K562 (cell line): ENCODE data around the gene RNF151. TPM values are rescaled to one million over a fixed set of nuclear protein-coding genes. Genes with fewer than 3 reads are reported as not detected.

Experiments
- ATAC-seq: fragments of 200-7000 bp; cut with Tn5 transposase; 3 replicates; pipeline ENCODE4 v1.9.1; 2020; ENCODE audit warnings: moderate library complexity
- BruUV-seq: library from RNA; stranded (reverse); fragments of 400-500 nt; replicated peaks from 2 replicates; lab custom pipeline; 2021; lab: Mats Ljungman, UMichigan
- CTCF ChIA-PET: fragments of 300-600 bp; formaldehyde crosslinking; extraction: SDS; loops from one replicate; lab custom pipeline; 2021; ENCODE audit warnings: low intra/inter-chr PET ratio; lab: Yijun Ruan, JAX
- POLR2A ChIA-PET: fragments of 300-600, 350-650 bp; sonication (Branson Sonifier 250); formaldehyde crosslinking; extraction: SDS; loops from one replicate; lab custom pipeline; 2021; ENCODE audit warnings: antibody characterized with exemption, inconsistent platforms; lab: Yijun Ruan, JAX
- DNase-seq, 4 experiments: peaks; one replicate each; pipeline versions ENCODE4 v3.0.0 to v3.0.0-alpha.2; 2011 to 2018; ENCODE audit warnings: low spot score in 3 of 4, mixed read lengths in 3 of 4; ENCODE audit errors: extremely low read depth in 1 of 4
- FAIRE-seq: peaks from 2 replicates; lab custom pipeline; 2011; peaks lifted over from hg19 to GRCh38; lab: Jason Lieb, UNC
- H2AFZ ChIP-seq: 2 replicates; pipeline ENCODE4 v1.6.0; 2011; ENCODE audit warnings: low read depth, low read length, control low read depth, inconsistent platforms
- H3K27ac ChIP-seq: fragments of 200-600 bp; 3 replicates; pipeline ENCODE4 v1.8.0; 2011; ENCODE audit warnings: low read depth, mild to moderate bottlenecking, control low read depth, inconsistent platforms, low read length, moderate library complexity, mixed read lengths; ENCODE audit errors: extremely low read depth
- H3K27me3 ChIP-seq, 2 experiments: fragments of 300-600 bp in 1 of 2; 2 replicates in 1 of 2; 3 replicates in 1 of 2; pipeline versions ENCODE4 v1.6.0 to v1.8.0; 2011; ENCODE audit warnings: inconsistent platforms in 2 of 2, low read length in 2 of 2, mild to moderate bottlenecking in 1 of 2, mixed read lengths in 1 of 2, moderate library complexity in 1 of 2; ENCODE audit not compliant: control insufficient read depth in 2 of 2, insufficient read depth in 2 of 2
- H3K36me3 ChIP-seq: fragments of 300-600 bp; 3 replicates; pipeline ENCODE4 v1.8.0; 2011; ENCODE audit warnings: mild to moderate bottlenecking, low read length, inconsistent platforms; ENCODE audit not compliant: control insufficient read depth, insufficient read depth
- H3K4me1 ChIP-seq, 2 experiments: fragments of 200-600 bp in 1 of 2; replicated peaks in 1 of 2; 2 replicates in 1 of 2; 3 replicates in 1 of 2; pipeline versions ENCODE4 v1.5.1 to v1.8.0; 2011; ENCODE audit warnings: inconsistent platforms in 2 of 2, low read length in 2 of 2, mild to moderate bottlenecking in 1 of 2, mixed read lengths in 1 of 2, moderate library complexity in 1 of 2; ENCODE audit not compliant: control insufficient read depth in 2 of 2, insufficient read depth in 2 of 2
- H3K4me2 ChIP-seq: 2 replicates; pipeline ENCODE4 v1.6.1; 2011; ENCODE audit warnings: low read length, control low read depth, inconsistent platforms, mixed read lengths; ENCODE audit not compliant: insufficient read depth
- H3K4me3 ChIP-seq: fragments of 200-600 bp; sonication (generic), shearing (Covaris generic); 2 replicates; pipeline ENCODE4 v1.5.1; 2016; ENCODE audit warnings: control low read depth, inconsistent platforms
- H3K79me2 ChIP-seq: fragments of 200-600 bp; 3 replicates; pipeline ENCODE4 v1.8.0; 2011; ENCODE audit warnings: low read length, inconsistent platforms; ENCODE audit not compliant: control insufficient read depth, insufficient read depth
- H3K9ac ChIP-seq, 2 experiments: 2 replicates each; pipeline versions ENCODE4 v1.6.0 to v1.6.1; 2011; ENCODE audit warnings: low read depth in 2 of 2, low read length in 2 of 2, control low read depth in 1 of 2, inconsistent platforms in 1 of 2, mild to moderate bottlenecking in 1 of 2, mixed read lengths in 1 of 2; ENCODE audit not compliant: insufficient read depth in 1 of 2
- H3K9me1 ChIP-seq: one replicate; pipeline ENCODE4 v1.6.0; 2011; ENCODE audit warnings: inconsistent platforms, mild to moderate bottlenecking, low read length, moderate library complexity; ENCODE audit not compliant: control insufficient read depth, insufficient read depth
- H3K9me3 ChIP-seq: replicated peaks from 2 replicates; pipeline ENCODE4 v1.5.1; 2011; ENCODE audit warnings: low read depth, low read length, inconsistent platforms; ENCODE audit not compliant: control insufficient read depth, insufficient read depth
- H4K20me1 ChIP-seq: replicated peaks from 2 replicates; pipeline ENCODE4 v1.6.1; 2011; ENCODE audit warnings: low read length, inconsistent platforms, mixed read lengths; ENCODE audit not compliant: control insufficient read depth, insufficient read depth
- FOXK1 ChIP-seq: sonication (generic); formaldehyde crosslinking; IDR thresholded peaks from 2 replicates; pipeline ENCODE4 v1.8.0; 2022; ENCODE audit warnings: missing genetic modification reagents, mild to moderate bottlenecking, borderline replicate concordance
- HDAC8 ChIP-seq: fragments of 450-650 bp; IDR thresholded peaks from 2 replicates; pipeline ENCODE4 v1.6.1; 2016; ENCODE audit warnings: mild to moderate bottlenecking, missing genetic modification characterization, moderate library complexity, missing compliant biosample characterization
- HEY1 ChIP-seq: fragments of 250-450 bp; sonication (Bioruptor Pico); IDR thresholded peaks from 2 replicates; pipeline ENCODE4 v1.5.0; 2020; ENCODE audit warnings: mild to moderate bottlenecking, moderate library complexity, borderline replicate concordance
- KHSRP ChIP-seq: fragments of 450-650 bp; IDR thresholded peaks from 2 replicates; pipeline ENCODE4 v1.6.1; 2017
- NFIC ChIP-seq: fragments of 450-650 bp; IDR thresholded peaks from 2 replicates; pipeline ENCODE4 v1.6.1; 2017; ENCODE audit warnings: mild to moderate bottlenecking, inconsistent platforms
- POLR2G ChIP-seq: fragments of 200-400 bp; formaldehyde crosslinking; IDR thresholded peaks from 2 replicates; pipeline ENCODE4 v1.6.1; 2017; ENCODE audit warnings: low read depth, mild to moderate bottlenecking, antibody characterized with exemption, low read length, moderate library complexity
- RBFOX2 ChIP-seq: fragments of 200-400 bp; formaldehyde crosslinking; IDR thresholded peaks from 2 replicates; pipeline ENCODE4 v1.6.1; 2017; ENCODE audit warnings: low read depth, mild to moderate bottlenecking, low read length, moderate library complexity
- RHOXF2B ChIP-seq: fragments of 250-450 bp; sonication (Bioruptor Pico); conservative IDR thresholded peaks from 2 replicates; pipeline ENCODE4 v1.5.1; 2021
- SRSF1 ChIP-seq: fragments of 200-400 bp; formaldehyde crosslinking; IDR thresholded peaks from 2 replicates; pipeline ENCODE4 v1.6.1; 2017; ENCODE audit warnings: mild to moderate bottlenecking, low read depth, low read length, moderate library complexity
- ZNF140 ChIP-seq: fragments of 250-450 bp; sonication (Bioruptor Pico); IDR thresholded peaks from 2 replicates; pipeline ENCODE4 v1.8.0; 2021; ENCODE audit warnings: moderate library complexity, mild to moderate bottlenecking, inconsistent platforms
- WGBS: fragments of 100-300 bp; shearing (Covaris generic); methylation state at CpG from one replicate; pipeline ENCODE4 v1.1.6; 2016; ENCODE audit warnings: low coverage, mixed read lengths; ENCODE audit not compliant: insufficient coverage; ENCODE audit errors: missing lambda C conversion rate; 5-methylcytosine and 5-hydroxymethylcytosine counted together
- in situ Hi-C: fragments of 300-500 bp; cut with MboI; formaldehyde crosslinking; loops from 4 replicates; pipeline ENCODE4 v1.15.0; 2018; ENCODE audit warnings: inconsistent platforms, mixed read lengths
- intact Hi-C: fragments of 100-400 bp; cut with micrococcal nuclease; formaldehyde crosslinking; loops from 2 replicates; pipeline ENCODE4 v1.14.2; 2022
- polyA plus RNA-seq, 8 experiments: library from polyadenylated mRNA; depleted of rRNA in 4 of 8; stranded (reverse) in 5 of 8; unstranded in 3 of 8; fragments of >200 nt; fragmentation: Nextera tagmentation in 2 of 8; fragmentation: Illumina TruSeq in 1 of 8; extraction: Ambion mirVana in 2 of 8; extraction: Trizol in 1 of 8; gene quantifications; 2 replicates each; pipeline versions ENCODE4 v1.2.1 to v1.2.3, GENCODE V29; 2011 to 2014; ENCODE audit warnings: inconsistent platforms in 1 of 8, missing spikeins in 1 of 8
- total RNA-seq, 7 experiments: library from RNA; depleted of rRNA in 6 of 7; stranded (reverse); fragments of >200 nt in 6 of 7; fragmentation: Illumina TruSeq in 2 of 7; extraction: Trizol in 2 of 7; gene quantifications; 2 replicates each; pipeline versions ENCODE4 v1.2.1 to v1.2.3, GENCODE V29; 2011 to 2021; ENCODE audit warnings: low replicate concordance in 1 of 7
- TF ChIP-seq, protein P1 (sequence below): fragments of 250-450 bp; sonication (Bioruptor Pico); IDR thresholded peaks from 2 replicates; pipeline ENCODE4 v1.8.0; 2021; ENCODE audit warnings: mild to moderate bottlenecking, moderate library complexity

RNF151 gene
- total and polyA plus RNA-seq, 9 of the 15 experiments (the other 6 are each of a cell fraction or from before 2014, with no cell fraction given) = not detected

- Histone ChIP-seq H2AFZ (no peak overlapping the region), H3K9ac (peak overlapping the region in 1 of 2 experiments; percentile 13; a peak in 1 of 4 replicates), H3K4me3 (no peak overlapping the region), H3K4me1 (peaks cover 8 to 51% of the 10 kb centered on the region in 2 experiments)
- POLR2A ChIA-PET = interaction anchor here (0.6 to 3.1 kb wide), 5 partner anchors 10 to 387 kb away, joined by 3 to 13 read pairs (median 5); partner anchors contain the start of genes IFT140, TRAF7 and ZNF598
- no peak for ATAC-seq
- no peak for FAIRE-seq
- TF ChIP-seq RBFOX2 (peak; percentile 43; the same call in 1 of the 2 replicates), FOXK1 (CRISPR knock-in tag) (no peak), HDAC8 (no peak), RHOXF2B (no peak), ZNF140 (CRISPR knock-in tag) (no peak), HEY1 (CRISPR knock-in tag) (no peak), SRSF1 (no peak), POLR2G (peak; percentile 64), KHSRP (no peak), NFIC (no peak)
- TF ChIP-seq, protein P1, sequence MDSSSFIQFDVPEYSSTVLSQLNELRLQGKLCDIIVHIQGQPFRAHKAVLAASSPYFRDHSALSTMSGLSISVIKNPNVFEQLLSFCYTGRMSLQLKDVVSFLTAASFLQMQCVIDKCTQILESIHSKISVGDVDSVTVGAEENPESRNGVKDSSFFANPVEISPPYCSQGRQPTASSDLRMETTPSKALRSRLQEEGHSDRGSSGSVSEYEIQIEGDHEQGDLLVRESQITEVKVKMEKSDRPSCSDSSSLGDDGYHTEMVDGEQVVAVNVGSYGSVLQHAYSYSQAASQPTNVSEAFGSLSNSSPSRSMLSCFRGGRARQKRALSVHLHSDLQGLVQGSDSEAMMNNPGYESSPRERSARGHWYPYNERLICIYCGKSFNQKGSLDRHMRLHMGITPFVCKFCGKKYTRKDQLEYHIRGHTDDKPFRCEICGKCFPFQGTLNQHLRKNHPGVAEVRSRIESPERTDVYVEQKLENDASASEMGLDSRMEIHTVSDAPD (CRISPR knock-in tag) = no peak
- TF ChIP-seq, all 486 proteins: peak for 2
- intact Hi-C loops (no loop called here), in situ Hi-C loops (no loop called here)
- CTCF ChIA-PET = no interaction called here
- DNase-seq = no peak
- H3K9me1 ChIP-seq = no peaks in the 10 kb centered on the region
- WGBS = 86% methylated on average over 15 of the region's 27 CpGs
- peaks cover 3% of the 10 kb centered on the region for H4K20me1 ChIP-seq
- no peaks in the 10 kb centered on the region for H3K9me3 ChIP-seq
- H3K4me2 ChIP-seq = no peak overlapping the region
- BruUV-seq = TSS peak; percentile 33
- no peaks in the 10 kb centered on the region for H3K27me3 ChIP-seq
- no peak overlapping the region for H3K27ac ChIP-seq
- peaks cover 83% of the 10 kb centered on the region for H3K36me3 ChIP-seq
- H3K79me2 ChIP-seq = peaks cover 31% of the 10 kb centered on the region
Observed at GRCh38 chr16:1998360-1998835, 31.7 kb downstream of the RNF151 start.
